SU-DHL-6 (cell line): Measurements from ENCODE around the gene VEGFC.

Experiments
- H2AFZ ChIP-seq: fragments of 200-600 bp; sonication (generic); 2 replicates; pipeline ENCODE4 v1.6.1; 2014; ENCODE audit warnings: low read depth, mild to moderate bottlenecking, moderate library complexity, mixed read lengths, antibody characterized with exemption, low read length; ENCODE audit not compliant: severe bottlenecking
- H3F3A ChIP-seq: fragments of 200-600 bp; shearing (Covaris generic); 2 replicates; pipeline ENCODE4 v1.6.0; 2016; ENCODE audit warnings: antibody characterized with exemption, mild to moderate bottlenecking; ENCODE audit not compliant: insufficient read depth
- H3K27ac ChIP-seq: fragments of 200-600 bp; sonication (generic); 2 replicates; pipeline ENCODE4 v1.5.1; 2016; ENCODE audit warnings: low read depth, mild to moderate bottlenecking, low read length, moderate library complexity, mixed read lengths
- H3K27me3 ChIP-seq: fragments of 200-600 bp; sonication (generic), shearing (Covaris generic); 2 replicates; pipeline ENCODE4 v1.6.0; 2014; ENCODE audit warnings: mild to moderate bottlenecking, low read length
- H3K36me3 ChIP-seq: fragments of 200-600 bp; sonication (generic); 2 replicates; pipeline ENCODE4 v1.6.1; 2014; ENCODE audit warnings: mild to moderate bottlenecking, low read length, mixed read lengths
- H3K4me2 ChIP-seq: fragments of 300-600, 200-600 bp; shearing (Covaris generic), sonication (generic); 2 replicates; pipeline ENCODE4 v1.6.0; 2014; ENCODE audit warnings: low read length, low read depth, mild to moderate bottlenecking; ENCODE audit not compliant: poor library complexity, severe bottlenecking
- H3K4me3 ChIP-seq: fragments of 200-600 bp; sonication (generic); 2 replicates; pipeline ENCODE4 v1.5.1; 2014; ENCODE audit warnings: antibody characterized with exemption, low read length, mild to moderate bottlenecking, mixed read lengths; ENCODE audit not compliant: insufficient read depth, poor library complexity, severe bottlenecking
- H3K79me2 ChIP-seq: fragments of 200-600 bp; sonication (generic); 2 replicates; pipeline ENCODE4 v1.6.1; 2014; ENCODE audit warnings: mild to moderate bottlenecking, low read length, moderate library complexity; ENCODE audit not compliant: insufficient read depth
- H3K9ac ChIP-seq: fragments of 200-600 bp; sonication (generic); 2 replicates; pipeline ENCODE4 v1.7.0; 2014; ENCODE audit warnings: mild to moderate bottlenecking, low read length
- H3K9me2 ChIP-seq: fragments of 200-600 bp; sonication (generic); replicated peaks from 2 replicates; pipeline ENCODE4 v1.6.1; 2014; ENCODE audit warnings: low read length; ENCODE audit not compliant: insufficient read depth
- H3K9me3 ChIP-seq: fragments of 200-600 bp; sonication (generic); 2 replicates; pipeline ENCODE4 v1.6.1; 2014; ENCODE audit warnings: low read length, mixed read lengths; ENCODE audit not compliant: insufficient read depth
- H4K20me1 ChIP-seq: fragments of 200-600 bp; sonication (generic); 2 replicates; pipeline ENCODE4 v1.6.1; 2014; ENCODE audit warnings: low read depth, mild to moderate bottlenecking, antibody characterized with exemption, low read length, moderate library complexity, mixed read lengths
- CTCF ChIP-seq: fragments of 200-600 bp; sonication (generic); IDR thresholded peaks from one replicate; pipeline ENCODE4 v1.5.1; 2017; ENCODE audit warnings: antibody characterized with exemption, mild to moderate bottlenecking, low read length, moderate library complexity; ENCODE audit not compliant: insufficient read depth, poor library complexity, severe bottlenecking
- EZH2phosphoT487 ChIP-seq: fragments of 200-600 bp; sonication (generic), shearing (Covaris generic); conservative IDR thresholded peaks from 2 replicates; pipeline ENCODE4 v1.6.1; 2018; ENCODE audit warnings: mild to moderate bottlenecking, antibody characterized with exemption, low read length, moderate library complexity, mixed read lengths

VEGFC gene

DNA sequence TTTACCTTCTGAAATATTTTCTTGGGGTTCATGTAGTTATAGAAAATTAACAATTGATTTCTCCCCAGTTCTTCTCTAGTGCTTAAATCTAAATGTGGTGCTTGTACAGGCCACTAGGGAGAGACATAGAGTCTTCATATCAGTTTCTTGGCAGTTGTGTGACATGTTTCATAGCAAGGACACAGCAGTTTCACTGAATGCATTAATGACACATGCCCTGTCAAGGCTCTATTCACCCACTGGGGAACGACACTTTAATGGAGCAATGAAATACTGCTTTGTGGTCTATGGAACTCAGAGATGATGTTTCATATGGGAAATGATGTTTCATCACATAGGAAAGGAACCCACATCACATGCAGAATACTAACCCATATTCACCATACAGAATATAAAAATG, 2.8 kb downstream of the VEGFC start:
- H3K27ac ChIP-seq, result no peak overlapping the region
- H2AFZ ChIP-seq, result no peak overlapping the region
- no peak overlapping the region for H3K4me3 ChIP-seq
- H3K36me3 ChIP-seq, result no peaks in the 10 kb centered on the region
- H3K4me2 ChIP-seq, result no peak overlapping the region
- no peaks in the 10 kb centered on the region for H3F3A ChIP-seq
- TF ChIP-seq EZH2phosphoT487, result no peak
- TF ChIP-seq CTCF, result peak; percentile 56
- no peaks in the 10 kb centered on the region for H3K79me2 ChIP-seq
- no peaks in the 10 kb centered on the region for H4K20me1 ChIP-seq
- H3K27me3 ChIP-seq, result no peaks in the 10 kb centered on the region
- no peak overlapping the region for H3K9ac ChIP-seq
- no peaks in the 10 kb centered on the region for H3K9me2 ChIP-seq
- H3K9me3 ChIP-seq, result no peaks in the 10 kb centered on the region

DNA sequence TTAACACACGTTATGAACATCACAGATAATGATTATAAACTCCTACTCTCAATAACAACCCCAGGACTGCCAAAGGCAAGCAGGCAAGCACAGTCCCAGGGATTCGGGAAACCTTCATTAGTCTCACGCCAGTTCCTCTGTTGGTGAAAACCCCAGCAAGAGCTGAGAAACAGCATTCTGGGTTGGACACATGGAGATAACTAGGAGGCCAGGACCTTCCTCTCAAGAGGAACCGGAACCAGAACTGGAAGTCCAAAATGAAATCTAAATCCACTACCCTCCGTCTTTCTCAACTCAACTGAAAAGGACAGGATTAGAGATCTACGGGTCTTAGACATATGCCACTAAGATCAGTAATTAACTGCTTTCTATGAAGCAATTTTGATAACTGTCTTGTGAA, 3.8 kb downstream of the VEGFC start:
- Histone ChIP-seq H3K27ac (no peak overlapping the region), H2AFZ (no peak overlapping the region), H3K79me2 (no peaks in the 10 kb centered on the region), H3K9ac (no peak overlapping the region), H3K9me3 (no peaks in the 10 kb centered on the region), H3K36me3 (no peaks in the 10 kb centered on the region), H3F3A (no peaks in the 10 kb centered on the region), H4K20me1 (no peaks in the 10 kb centered on the region), H3K27me3 (no peaks in the 10 kb centered on the region), H3K4me2 (no peak overlapping the region), H3K4me3 (no peak overlapping the region), H3K9me2 (no peaks in the 10 kb centered on the region)
- TF ChIP-seq EZH2phosphoT487 (no peak), CTCF (no peak)

DNA sequence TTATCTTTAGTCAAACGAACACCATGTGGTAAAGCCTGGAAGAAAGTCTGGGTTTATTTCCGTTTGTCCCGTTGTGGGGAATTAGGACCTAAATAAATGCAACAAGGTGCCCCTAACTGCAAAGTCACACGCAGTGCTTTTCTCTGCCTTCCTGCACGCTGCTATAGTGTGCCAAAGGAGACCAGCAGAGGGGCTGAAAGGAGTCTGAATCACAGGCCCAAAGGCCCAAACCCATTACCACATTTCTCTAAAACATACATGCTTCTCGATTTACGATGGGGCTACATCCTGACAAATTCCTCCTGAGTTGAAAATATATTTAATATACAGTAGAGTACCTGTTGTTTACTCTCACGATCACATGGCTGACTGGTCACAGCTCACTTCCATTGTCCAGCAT, 4.5 kb downstream of the VEGFC start:
- Histone ChIP-seq H3K9me2 (no peaks in the 10 kb centered on the region), H3K27ac (no peak overlapping the region), H3F3A (no peaks in the 10 kb centered on the region), H3K9ac (no peak overlapping the region), H2AFZ (no peak overlapping the region), H3K4me2 (no peak overlapping the region), H4K20me1 (no peaks in the 10 kb centered on the region), H3K9me3 (no peaks in the 10 kb centered on the region), H3K79me2 (no peaks in the 10 kb centered on the region), H3K4me3 (no peak overlapping the region), H3K36me3 (no peaks in the 10 kb centered on the region), H3K27me3 (no peaks in the 10 kb centered on the region)
- TF ChIP-seq EZH2phosphoT487 (no peak), CTCF (no peak)

- Histone ChIP-seq H3K27me3 (no peaks in the 10 kb centered on the region), H4K20me1 (no peaks in the 10 kb centered on the region), H3F3A (no peaks in the 10 kb centered on the region), H3K27ac (no peak overlapping the region), H3K36me3 (no peaks in the 10 kb centered on the region), H3K9ac (no peak overlapping the region), H3K9me3 (no peaks in the 10 kb centered on the region), H2AFZ (no peak overlapping the region), H3K4me3 (no peak overlapping the region), H3K9me2 (no peaks in the 10 kb centered on the region), H3K79me2 (no peaks in the 10 kb centered on the region), H3K4me2 (no peak overlapping the region)
- TF ChIP-seq EZH2phosphoT487 (no peak), CTCF (no peak)
Observed at GRCh38 chr4:176784816-176785215, 7.9 kb downstream of the VEGFC start.
